ENCODE data around the gene TSR2. TPM values are rescaled to one million over a fixed set of nuclear protein-coding genes. Genes with fewer than 3 reads are reported as not detected.

Gene TSR2
- total and polyA plus RNA-seq, 2 of the 13 experiments (the other 11 are each of a cell fraction or from before 2014, with no cell fraction given) = 10.9 to 35.5 TPM

DNA sequence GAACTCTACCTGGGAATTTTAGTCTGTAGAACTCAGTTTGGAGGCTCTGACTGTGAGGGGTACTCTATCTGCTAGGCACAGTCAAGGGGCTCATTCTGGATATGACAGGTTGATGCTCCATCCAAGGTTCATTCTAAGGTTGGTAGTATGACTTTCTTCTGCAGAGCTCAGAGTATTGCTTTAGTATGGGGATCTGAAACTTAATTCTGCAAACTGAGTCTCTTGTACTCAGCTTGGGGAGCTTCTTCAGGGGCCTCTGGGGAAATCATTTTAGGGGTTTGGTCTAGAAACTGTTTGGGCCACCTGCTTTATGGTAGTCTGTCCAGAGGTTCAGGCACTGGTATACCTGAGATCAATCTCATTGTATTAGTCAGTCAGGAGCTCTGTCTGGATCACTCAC, 9.7 kb upstream of the TSR2 start (continued):
- TF ChIP-seq ONECUT2 (CRISPR knock-in tag; IDR thresholded peaks at IDR 0.05) = no peak
- TF ChIP-seq ZNF552 (CRISPR knock-in tag; IDR thresholded peaks at IDR 0.05; ENCODE audit: borderline replicate concordance) = no peak

GRCh38 chrX:54435121-54435520, 5.1 kb upstream of the TSR2 start:
- in situ Hi-C loops (cut with HindIII; ENCODE audit: extremely low pct_ligation_motif_present, low pct_unique_long_range_greater_than_20kb) (no loop called here), intact Hi-C loops (cut with micrococcal nuclease; ENCODE audit: unreplicated experiment) (no loop called here)
- DNase-seq (ENCODE audit: low spot score) (no peak), ATAC-seq (no peak), FAIRE-seq (no peak)
- ChIA-PET POLR2A (no interaction called here), CTCF (ENCODE audit: low intra/inter-chr PET ratio, low total read pairs) (no interaction called here)
- no peaks in the 10 kb centered on the region for H3K79me2 ChIP-seq (ENCODE audit: insufficient read depth, low read length)
- H3K9me3 ChIP-seq (ENCODE audit: low read length) = no peaks in the 10 kb centered on the region
- 0 out of 2 replicates have a peak overlapping the region, but pooled peaks have one; percentile 3 for H3K4me2 ChIP-seq (ENCODE audit: low read depth, low read length)
- 42% methylated on average over 2 of the region's 2 CpGs for WGBS (ENCODE audit: low lambda C conversion rate)
- BruUV-seq (replicated peaks) = no TSS peak
- TF ChIP-seq MAFK (conservative IDR thresholded peaks at IDR 0.05 in 1 of 2, IDR thresholded peaks at IDR 0.05 in 1 of 2; ENCODE audit: low read length in 2 of 2) = peak; percentile 13 to 36; a peak in 2 of 4 replicates
- TF ChIP-seq, protein P1, sequence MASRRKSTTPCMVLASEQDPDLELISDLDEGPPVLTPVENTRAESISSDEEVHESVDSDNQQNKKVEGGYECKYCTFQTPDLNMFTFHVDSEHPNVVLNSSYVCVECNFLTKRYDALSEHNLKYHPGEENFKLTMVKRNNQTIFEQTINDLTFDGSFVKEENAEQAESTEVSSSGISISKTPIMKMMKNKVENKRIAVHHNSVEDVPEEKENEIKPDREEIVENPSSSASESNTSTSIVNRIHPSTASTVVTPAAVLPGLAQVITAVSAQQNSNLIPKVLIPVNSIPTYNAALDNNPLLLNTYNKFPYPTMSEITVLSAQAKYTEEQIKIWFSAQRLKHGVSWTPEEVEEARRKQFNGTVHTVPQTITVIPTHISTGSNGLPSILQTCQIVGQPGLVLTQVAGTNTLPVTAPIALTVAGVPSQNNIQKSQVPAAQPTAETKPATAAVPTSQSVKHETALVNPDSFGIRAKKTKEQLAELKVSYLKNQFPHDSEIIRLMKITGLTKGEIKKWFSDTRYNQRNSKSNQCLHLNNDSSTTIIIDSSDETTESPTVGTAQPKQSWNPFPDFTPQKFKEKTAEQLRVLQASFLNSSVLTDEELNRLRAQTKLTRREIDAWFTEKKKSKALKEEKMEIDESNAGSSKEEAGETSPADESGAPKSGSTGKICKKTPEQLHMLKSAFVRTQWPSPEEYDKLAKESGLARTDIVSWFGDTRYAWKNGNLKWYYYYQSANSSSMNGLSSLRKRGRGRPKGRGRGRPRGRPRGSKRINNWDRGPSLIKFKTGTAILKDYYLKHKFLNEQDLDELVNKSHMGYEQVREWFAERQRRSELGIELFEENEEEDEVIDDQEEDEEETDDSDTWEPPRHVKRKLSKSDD (CRISPR knock-in tag; IDR thresholded peaks at IDR 0.05; ENCODE audit: low read depth) = no peak
- no peaks in the 10 kb centered on the region for H3K27me3 ChIP-seq (ENCODE audit: control insufficient read depth in 1 of 2, insufficient read depth in 2 of 2, low read length in 2 of 2)
- H3K27ac ChIP-seq (ENCODE audit: extremely low read length, insufficient read depth, low read length) = no peak overlapping the region
- no peaks in the 10 kb centered on the region for H3K36me3 ChIP-seq (replicated peaks in 1 of 2; ENCODE audit: control insufficient read depth in 1 of 2, insufficient read depth in 2 of 2, low read length in 2 of 2)
- no peaks in the 10 kb centered on the region for H4K20me1 ChIP-seq (ENCODE audit: insufficient read depth, low read length)
- H3K9ac ChIP-seq (ENCODE audit: insufficient read depth, low read depth, low read length) = no peak overlapping the region
- no peaks in the 10 kb centered on the region; the same call in 1 of the 2 replicates for H3K4me1 ChIP-seq (ENCODE audit: insufficient read depth, low read length)
- no peak overlapping the region for H3K4me3 ChIP-seq (replicated peaks in 1 of 3; ENCODE audit: insufficient read depth in 1 of 3, low read depth in 2 of 3, low read length in 3 of 3)
- H2AFZ ChIP-seq (ENCODE audit: low read length) = no peak overlapping the region
